SK-N-SH treated with all-trans-retinoic acid at 6 μM for 48 hours (cell line): ENCODE measurements around the gene ALDH3B2.

ENCODE experiments used
- ATAC-seq: fragments of 200-7000 bp; cut with Tn5 transposase; 3 replicates; pipeline ENCODE4 v1.9.1; 2020; ENCODE audit warnings: mild to moderate bottlenecking, moderate library complexity
- ARNTL ChIP-seq: fragments of 450-650 bp; formaldehyde crosslinking; IDR thresholded peaks from 2 replicates; pipeline ENCODE4 v1.5.0; 2020; ENCODE audit warnings: low read depth, mild to moderate bottlenecking, moderate library complexity, borderline replicate concordance
- BACH2 ChIP-seq: fragments of 250-450 bp; sonication (Bioruptor Pico); IDR thresholded peaks from 2 replicates; pipeline ENCODE4 v1.9.0; 2021; ENCODE audit warnings: mild to moderate bottlenecking, borderline replicate concordance
- CREB5 ChIP-seq: fragments of 250-450 bp; sonication (Bioruptor Pico); IDR thresholded peaks from 2 replicates; pipeline ENCODE4 v1.5.1; 2020; ENCODE audit warnings: low read depth, mild to moderate bottlenecking, moderate library complexity
- CSRNP3 ChIP-seq: fragments of 250-450 bp; sonication (Bioruptor Pico); IDR thresholded peaks from 2 replicates; pipeline ENCODE4 v1.5.1; 2021; ENCODE audit warnings: mild to moderate bottlenecking, moderate library complexity
- ESRRG ChIP-seq: fragments of 250-450 bp; sonication (Bioruptor Pico); IDR thresholded peaks from 2 replicates; pipeline ENCODE4 v1.6.1; 2021; ENCODE audit warnings: mild to moderate bottlenecking
- GLIS3 ChIP-seq: fragments of 250-450 bp; sonication (Bioruptor Pico); IDR thresholded peaks from 2 replicates; pipeline ENCODE4 v1.5.0; 2020; ENCODE audit warnings: mild to moderate bottlenecking, moderate library complexity
- ISL1 ChIP-seq: fragments of 250-450 bp; sonication (Bioruptor Pico); IDR thresholded peaks from 2 replicates; pipeline ENCODE4 v2.1.2; 2022; ENCODE audit warnings: mild to moderate bottlenecking, moderate library complexity
- OSR1 ChIP-seq: fragments of 250-450 bp; sonication (Bioruptor Pico); IDR thresholded peaks from 2 replicates; pipeline ENCODE4 v1.8.0; 2022; ENCODE audit warnings: moderate library complexity, mild to moderate bottlenecking, inconsistent platforms
- PATZ1 ChIP-seq: fragments of 250-450 bp; sonication (Bioruptor Pico); IDR thresholded peaks from 2 replicates; pipeline ENCODE4 v1.8.0; 2020; ENCODE audit warnings: mild to moderate bottlenecking, moderate library complexity, borderline replicate concordance
- POU6F1 ChIP-seq: fragments of 250-450 bp; sonication (Bioruptor Pico); IDR thresholded peaks from 2 replicates; pipeline ENCODE4 v1.8.0; 2021; ENCODE audit warnings: low read depth, mild to moderate bottlenecking, moderate library complexity, borderline replicate concordance
- PPARA ChIP-seq: fragments of 250-450 bp; sonication (Bioruptor Pico); IDR thresholded peaks from 2 replicates; pipeline ENCODE4 v1.5.0; 2020; ENCODE audit warnings: mild to moderate bottlenecking, borderline replicate concordance
- SNAI2 ChIP-seq: fragments of 250-450 bp; sonication (Bioruptor Pico); IDR thresholded peaks from 2 replicates; pipeline ENCODE4 v1.5.0; 2020; ENCODE audit warnings: mild to moderate bottlenecking, moderate library complexity
- TCF4 ChIP-seq: fragments of 250-450 bp; sonication (Bioruptor Pico); IDR thresholded peaks from 2 replicates; pipeline ENCODE4 v1.8.0; 2021; ENCODE audit warnings: mild to moderate bottlenecking, moderate library complexity, borderline replicate concordance
- TOX ChIP-seq: fragments of 250-450 bp; sonication (Bioruptor Pico); IDR thresholded peaks from 2 replicates; pipeline ENCODE4 v1.8.0; 2021; ENCODE audit warnings: mild to moderate bottlenecking, moderate library complexity, borderline replicate concordance
- ZC3H10 ChIP-seq: fragments of 250-450 bp; sonication (Bioruptor Pico); IDR thresholded peaks from 2 replicates; pipeline ENCODE4 v1.5.1; 2021; ENCODE audit warnings: mild to moderate bottlenecking, moderate library complexity
- ZFP3 ChIP-seq: fragments of 250-450 bp; sonication (Bioruptor Pico); IDR thresholded peaks from 2 replicates; pipeline ENCODE4 v1.5.0; 2020; ENCODE audit warnings: mild to moderate bottlenecking, moderate library complexity
- ZFP30 ChIP-seq: fragments of 450-650 bp; formaldehyde crosslinking; IDR thresholded peaks from 2 replicates; pipeline ENCODE4 v1.5.0; 2022; ENCODE audit warnings: mild to moderate bottlenecking, moderate library complexity
- ZNF565 ChIP-seq: fragments of 450-650 bp; formaldehyde crosslinking; conservative IDR thresholded peaks from 2 replicates; pipeline ENCODE4 v1.5.0; 2020; ENCODE audit warnings: low read depth, mild to moderate bottlenecking, moderate library complexity
- ZNF8 ChIP-seq: fragments of 450-650 bp; formaldehyde crosslinking; IDR thresholded peaks from 2 replicates; pipeline ENCODE4 v1.5.0; 2020; ENCODE audit warnings: mild to moderate bottlenecking, moderate library complexity

ALDH3B2 gene

GRCh38 chr11:67680696-67681470 is 6.5 kb upstream of the ALDH3B2 start (continued):
- TF ChIP-seq ZNF8 (CRISPR knock-in tag) = no peak
- no peak for TF ChIP-seq ZC3H10
- no peak for TF ChIP-seq CREB5 (CRISPR knock-in tag)
- no peak for TF ChIP-seq PPARA (CRISPR knock-in tag)
- TF ChIP-seq CSRNP3 (CRISPR knock-in tag) = no peak

GRCh38 chr11:67675058-67675747 is 780 bp upstream of the ALDH3B2 start:
- TF ChIP-seq TCF4 (CRISPR knock-in tag) = no peak
- no peak for TF ChIP-seq BACH2
- no peak for TF ChIP-seq ZNF8 (CRISPR knock-in tag)
- TF ChIP-seq CREB5 (CRISPR knock-in tag) = no peak
- no peak for TF ChIP-seq ZNF565 (CRISPR knock-in tag)
- TF ChIP-seq TOX (CRISPR knock-in tag) = no peak
- TF ChIP-seq GLIS3 (CRISPR knock-in tag) = no peak
- no peak for TF ChIP-seq ARNTL (CRISPR knock-in tag)
- TF ChIP-seq SNAI2 (CRISPR knock-in tag) = no peak
- no peak for TF ChIP-seq PATZ1 (CRISPR knock-in tag)
- TF ChIP-seq, all 23 proteins: peak for 0
- ATAC-seq = no peak

- TF ChIP-seq ZC3H10 = no peak
- TF ChIP-seq ISL1 (CRISPR knock-in tag) = no peak
- no peak for TF ChIP-seq BACH2
- TF ChIP-seq ZFP30 (CRISPR knock-in tag) = no peak
- TF ChIP-seq ARNTL (CRISPR knock-in tag) = no peak
- TF ChIP-seq ESRRG (CRISPR knock-in tag) = no peak
- TF ChIP-seq PATZ1 (CRISPR knock-in tag) = no peak
- TF ChIP-seq TCF4 (CRISPR knock-in tag) = no peak
- no peak for TF ChIP-seq TOX (CRISPR knock-in tag)
- TF ChIP-seq OSR1 = no peak
- no peak for TF ChIP-seq ZFP3 (CRISPR knock-in tag)
- no peak for TF ChIP-seq CSRNP3 (CRISPR knock-in tag)
- no peak for TF ChIP-seq POU6F1 (CRISPR knock-in tag)
- no peak for TF ChIP-seq CREB5 (CRISPR knock-in tag)
- TF ChIP-seq, all 23 proteins: peak for 0
- no peak for ATAC-seq
Observed at GRCh38 chr11:67673902-67674301, 521 bp downstream of the ALDH3B2 start.
